ENCODE results near the gene EME1. TPM values are rescaled to one million over a fixed set of nuclear protein-coding genes. Genes with fewer than 3 reads are reported as not detected.
"Not testable (repeated sequence)": the region's sequence is repeated elsewhere in the genome, so short reads cannot be mapped to it uniquely, and the experiment has no call there.

The EME1 gene
- total RNA-seq, 1 experiment from 2014 or later = 31.9 TPM

DNA sequence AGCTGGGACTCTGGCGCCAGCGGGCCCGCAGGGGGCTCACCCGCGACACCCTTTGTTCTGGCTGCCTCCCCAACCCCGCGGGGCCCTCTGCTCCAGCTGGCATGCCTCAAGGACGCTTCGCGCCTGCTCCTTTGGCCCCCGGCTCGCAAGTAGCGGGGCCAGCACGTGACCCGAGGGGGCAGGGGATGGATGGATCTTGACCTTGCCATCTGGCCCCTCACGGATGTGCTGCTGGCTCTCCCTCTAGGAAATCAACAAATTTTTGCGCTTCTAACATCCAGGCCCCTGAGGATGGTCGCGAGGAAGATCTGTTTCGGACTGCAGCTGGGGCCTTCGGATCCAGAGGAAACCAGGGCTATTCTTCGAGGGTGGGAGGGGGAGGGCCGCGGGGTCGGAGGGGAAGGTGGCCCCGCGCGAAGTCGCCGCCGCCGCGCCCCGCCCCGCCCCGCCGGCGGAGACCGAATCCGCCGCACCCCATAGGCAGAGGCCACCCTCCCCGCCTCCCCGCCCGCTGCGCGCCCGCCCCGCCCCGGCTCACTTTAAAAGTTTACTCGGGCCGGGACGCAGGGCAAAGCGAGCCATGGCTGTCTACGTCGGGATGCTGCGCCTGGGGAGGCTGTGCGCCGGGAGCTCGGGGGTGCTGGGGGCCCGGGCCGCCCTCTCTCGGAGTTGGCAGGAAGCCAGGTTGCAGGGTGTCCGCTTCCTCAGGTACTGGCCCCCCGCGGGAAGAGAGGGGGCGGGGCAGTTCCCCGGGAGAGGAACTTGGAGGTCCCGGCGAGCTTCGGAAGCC lies 52.8 kb downstream of the EME1 start, which contains the start of gene ACSF2:
ACSF2 (plus strand) TSS at position 537 of the 790 bp plus-strand sequence; CDS start at position 581, 44 bp downstream.
- H3K4me3 ChIP-seq (ENCODE audit: low read depth, low read length, poor library complexity, severe bottlenecking) = peak within 1 kb of the TSS; percentile 57
- ChIA-PET POLR2A (ENCODE audit: low non-redundant PET) (no interaction called here), CTCF (interaction anchor here (0.7 kb wide), 1 partner anchor 28 kb away, joined by 5 read pairs; the partner anchor contains the start of gene LRRC59)
- H3K36me3 ChIP-seq (ENCODE audit: insufficient read depth, low read length, poor library complexity, severe bottlenecking) = no peaks in the 10 kb centered on the region
- no peak within 1 kb of the TSS for H3K27ac ChIP-seq (ENCODE audit: low read depth, low read length, poor library complexity, severe bottlenecking)
- DNase-seq (ENCODE audit: low spot score) = peak; percentile 71
- intact Hi-C loops (cut with micrococcal nuclease; ENCODE audit: unreplicated experiment) = no loop called here
- peaks cover 37% of the 10 kb centered on the region for H3K4me1 ChIP-seq (ENCODE audit: insufficient read depth, low read length, poor library complexity, severe bottlenecking)
- BruUV-seq (replicated peaks) = no TSS peak
- no peak for TF ChIP-seq EZH2 (IDR thresholded peaks at IDR 0.05; ENCODE audit: borderline replicate concordance, low read depth, low read length, poor library complexity, severe bottlenecking)
- TF ChIP-seq, protein P1, sequence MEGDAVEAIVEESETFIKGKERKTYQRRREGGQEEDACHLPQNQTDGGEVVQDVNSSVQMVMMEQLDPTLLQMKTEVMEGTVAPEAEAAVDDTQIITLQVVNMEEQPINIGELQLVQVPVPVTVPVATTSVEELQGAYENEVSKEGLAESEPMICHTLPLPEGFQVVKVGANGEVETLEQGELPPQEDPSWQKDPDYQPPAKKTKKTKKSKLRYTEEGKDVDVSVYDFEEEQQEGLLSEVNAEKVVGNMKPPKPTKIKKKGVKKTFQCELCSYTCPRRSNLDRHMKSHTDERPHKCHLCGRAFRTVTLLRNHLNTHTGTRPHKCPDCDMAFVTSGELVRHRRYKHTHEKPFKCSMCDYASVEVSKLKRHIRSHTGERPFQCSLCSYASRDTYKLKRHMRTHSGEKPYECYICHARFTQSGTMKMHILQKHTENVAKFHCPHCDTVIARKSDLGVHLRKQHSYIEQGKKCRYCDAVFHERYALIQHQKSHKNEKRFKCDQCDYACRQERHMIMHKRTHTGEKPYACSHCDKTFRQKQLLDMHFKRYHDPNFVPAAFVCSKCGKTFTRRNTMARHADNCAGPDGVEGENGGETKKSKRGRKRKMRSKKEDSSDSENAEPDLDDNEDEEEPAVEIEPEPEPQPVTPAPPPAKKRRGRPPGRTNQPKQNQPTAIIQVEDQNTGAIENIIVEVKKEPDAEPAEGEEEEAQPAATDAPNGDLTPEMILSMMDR (conservative IDR thresholded peaks at IDR 0.05; ENCODE audit: low read depth, low read length) = no peak
- no peaks in the 10 kb centered on the region for H3K9me3 ChIP-seq (ENCODE audit: low read depth, low read length, poor library complexity, severe bottlenecking)
- H3K27me3 ChIP-seq (replicated peaks; ENCODE audit: insufficient read depth, low read depth, low read length, poor library complexity) = no peaks in the 10 kb centered on the region

- Histone ChIP-seq H3K36me3 (ENCODE audit: insufficient read depth, low read length, poor library complexity, severe bottlenecking) (no peaks in the 10 kb centered on the region), H3K4me1 (ENCODE audit: insufficient read depth, low read length, poor library complexity, severe bottlenecking) (peaks cover 35% of the 10 kb centered on the region), H3K27ac (ENCODE audit: low read depth, low read length, poor library complexity, severe bottlenecking) (no peak overlapping the region), H3K27me3 (replicated peaks; ENCODE audit: insufficient read depth, low read depth, low read length, poor library complexity) (no peaks in the 10 kb centered on the region), H3K4me3 (ENCODE audit: low read depth, low read length, poor library complexity, severe bottlenecking) (peak overlapping the region; percentile 57), H3K9me3 (ENCODE audit: low read depth, low read length, poor library complexity, severe bottlenecking) (no peaks in the 10 kb centered on the region)
- no TSS peak for BruUV-seq (replicated peaks)
- TF ChIP-seq EZH2 (IDR thresholded peaks at IDR 0.05; ENCODE audit: borderline replicate concordance, low read depth, low read length, poor library complexity, severe bottlenecking) = no peak
- TF ChIP-seq, protein P1 (conservative IDR thresholded peaks at IDR 0.05; ENCODE audit: low read depth, low read length) = no peak
- ChIA-PET POLR2A (ENCODE audit: low non-redundant PET) (no interaction called here), CTCF (interaction anchor here (0.7 kb wide), 1 partner anchor 29 kb away, joined by 5 read pairs; the partner anchor contains the start of gene LRRC59)
- no peak for DNase-seq (ENCODE audit: low spot score)
- intact Hi-C loops (cut with micrococcal nuclease; ENCODE audit: unreplicated experiment) = no loop called here
These were observed 53.4 kb downstream of the EME1 start for GRCh38 chr17:50426472-50426782.

DNA sequence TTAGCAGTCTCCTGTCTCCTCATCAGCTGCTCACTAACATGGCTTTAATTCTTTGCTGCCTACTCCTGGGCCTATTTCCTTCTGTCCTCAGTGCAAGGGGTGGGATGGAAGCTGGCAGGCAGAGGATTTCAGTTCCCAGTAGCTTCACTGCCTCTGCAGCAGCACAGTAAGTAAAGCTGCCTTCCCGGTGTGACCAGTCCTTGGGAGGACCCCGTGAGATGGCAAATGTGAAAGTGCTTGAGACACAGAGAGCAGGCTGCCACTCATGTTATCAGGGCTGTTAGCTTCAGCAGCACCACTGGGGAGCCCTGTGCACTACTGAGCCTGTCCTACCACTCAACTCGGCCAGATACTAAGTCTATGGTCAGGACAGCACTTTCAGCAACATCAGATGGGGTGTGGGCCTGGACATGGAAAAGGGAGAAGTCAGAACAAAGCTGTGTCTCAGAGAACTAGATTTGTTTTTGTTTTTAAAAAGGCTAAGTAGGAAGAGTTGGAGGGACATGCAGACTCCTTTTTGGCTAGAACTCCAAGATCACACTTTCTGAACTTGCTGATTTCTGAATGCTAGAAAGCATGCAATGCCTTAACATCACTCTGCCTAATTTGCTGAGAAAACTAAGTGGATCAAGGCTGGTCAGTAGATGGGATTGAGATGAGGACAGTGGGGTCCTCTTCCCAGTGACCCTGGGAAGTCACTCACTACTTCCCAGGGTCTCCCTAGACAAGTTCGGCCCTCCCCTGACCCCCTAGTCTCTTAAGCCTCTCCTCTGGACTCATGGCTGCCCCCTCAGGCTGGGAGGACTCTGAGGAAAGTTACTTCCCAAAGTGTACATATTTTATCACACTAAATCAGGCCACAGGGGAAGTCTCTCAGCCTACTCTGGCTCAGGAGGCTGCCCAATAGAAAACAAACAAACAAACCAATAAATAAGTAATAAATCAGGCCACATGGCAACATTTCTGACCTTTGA lies 54.1 kb downstream of the EME1 start:
- no peak overlapping the region for H3K27ac ChIP-seq (ENCODE audit: low read depth, low read length, poor library complexity, severe bottlenecking)
- POLR2A ChIA-PET (ENCODE audit: low non-redundant PET) = no interaction called here
- no peaks in the 10 kb centered on the region for H3K9me3 ChIP-seq (ENCODE audit: low read depth, low read length, poor library complexity, severe bottlenecking)
- intact Hi-C loops (cut with micrococcal nuclease; ENCODE audit: unreplicated experiment) = no loop called here
- BruUV-seq (replicated peaks) = TSS peak; percentile 37
- H3K4me3 ChIP-seq (ENCODE audit: low read depth, low read length, poor library complexity, severe bottlenecking) = peak overlapping the region; percentile 57
- no peaks in the 10 kb centered on the region for H3K27me3 ChIP-seq (replicated peaks; ENCODE audit: insufficient read depth, low read depth, low read length, poor library complexity)
- H3K36me3 ChIP-seq (ENCODE audit: insufficient read depth, low read length, poor library complexity, severe bottlenecking) = no peaks in the 10 kb centered on the region
- peak; percentile 35 for DNase-seq (ENCODE audit: low spot score)
- CTCF ChIA-PET = interaction anchor here (0.7 kb wide), 2 partner anchors 29 to 847 kb away, joined by 3 to 5 read pairs; partner anchors contain the start of gene LRRC59
- TF ChIP-seq, protein P1 (conservative IDR thresholded peaks at IDR 0.05; ENCODE audit: low read depth, low read length) = peak; percentile 45
- no peak for TF ChIP-seq EZH2 (IDR thresholded peaks at IDR 0.05; ENCODE audit: borderline replicate concordance, low read depth, low read length, poor library complexity, severe bottlenecking)
- peaks cover 35% of the 10 kb centered on the region for H3K4me1 ChIP-seq (ENCODE audit: insufficient read depth, low read length, poor library complexity, severe bottlenecking)

- intact Hi-C loops (cut with micrococcal nuclease; ENCODE audit: unreplicated experiment); H3K4me3 ChIP-seq (ENCODE audit: low read depth, low read length, poor library complexity, severe bottlenecking); H3K27ac ChIP-seq (ENCODE audit: low read depth, low read length, poor library complexity, severe bottlenecking); CTCF ChIA-PET; H3K36me3 ChIP-seq (ENCODE audit: insufficient read depth, low read length, poor library complexity, severe bottlenecking); BruUV-seq (replicated peaks); H3K9me3 ChIP-seq (ENCODE audit: low read depth, low read length, poor library complexity, severe bottlenecking); POLR2A ChIA-PET (ENCODE audit: low non-redundant PET); H3K27me3 ChIP-seq (replicated peaks; ENCODE audit: insufficient read depth, low read depth, low read length, poor library complexity); DNase-seq (ENCODE audit: low spot score): not testable (repeated sequence)
- H3K4me1 ChIP-seq (ENCODE audit: insufficient read depth, low read length, poor library complexity, severe bottlenecking) = peaks cover 31% of the 10 kb centered on the region
These were observed 55.1 kb downstream of the EME1 start for GRCh38 chr17:50428126-50428525.

Measured in A673 (cell line).